Measurements from ENCODE around the gene LSM8.

DNA sequence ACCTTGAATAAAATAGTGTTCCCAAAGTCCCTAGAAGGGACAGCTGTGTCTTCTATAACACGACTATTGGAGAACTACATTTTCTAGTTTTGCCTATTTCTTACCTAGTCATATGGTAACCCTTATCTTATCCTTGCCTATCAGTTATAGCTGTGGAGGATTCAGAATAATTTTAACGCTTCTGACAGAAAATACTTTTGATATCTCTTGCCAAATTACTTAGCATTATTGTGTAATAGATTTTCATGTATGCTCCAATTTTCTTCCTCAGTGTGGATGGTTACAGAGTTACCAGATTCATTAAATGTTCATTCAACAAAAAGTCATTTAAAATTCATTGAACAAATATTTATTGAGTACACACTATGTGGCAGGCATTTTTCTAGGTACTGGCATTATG lies 34.6 kb upstream of the LSM8 start:
- no peak for TF ChIP-seq CEBPZ (IDR thresholded peaks at IDR 0.05; ENCODE audit: low read depth, low read length)
- TF ChIP-seq MAX (IDR thresholded peaks at IDR 0.05; ENCODE audit: low read depth, low read length) = no peak
- no peak for TF ChIP-seq USF1 (IDR thresholded peaks at IDR 0.05; ENCODE audit: borderline replicate concordance, extremely low read length, insufficient read depth, low read depth, low read length)
- TF ChIP-seq MYC (IDR thresholded peaks at IDR 0.05; ENCODE audit: insufficient read depth, insufficient read length, insufficient replicate concordance, low read length, severe bottlenecking) = no peak
- no peak for TF ChIP-seq POLR2A (IDR thresholded peaks at IDR 0.05; ENCODE audit: low read depth, low read length)
- TF ChIP-seq NR2C1 (IDR thresholded peaks at IDR 0.05) = no peak
- no peak for TF ChIP-seq NFIC (IDR thresholded peaks at IDR 0.05; ENCODE audit: low read depth, low read length)
- TF ChIP-seq, protein P1, sequence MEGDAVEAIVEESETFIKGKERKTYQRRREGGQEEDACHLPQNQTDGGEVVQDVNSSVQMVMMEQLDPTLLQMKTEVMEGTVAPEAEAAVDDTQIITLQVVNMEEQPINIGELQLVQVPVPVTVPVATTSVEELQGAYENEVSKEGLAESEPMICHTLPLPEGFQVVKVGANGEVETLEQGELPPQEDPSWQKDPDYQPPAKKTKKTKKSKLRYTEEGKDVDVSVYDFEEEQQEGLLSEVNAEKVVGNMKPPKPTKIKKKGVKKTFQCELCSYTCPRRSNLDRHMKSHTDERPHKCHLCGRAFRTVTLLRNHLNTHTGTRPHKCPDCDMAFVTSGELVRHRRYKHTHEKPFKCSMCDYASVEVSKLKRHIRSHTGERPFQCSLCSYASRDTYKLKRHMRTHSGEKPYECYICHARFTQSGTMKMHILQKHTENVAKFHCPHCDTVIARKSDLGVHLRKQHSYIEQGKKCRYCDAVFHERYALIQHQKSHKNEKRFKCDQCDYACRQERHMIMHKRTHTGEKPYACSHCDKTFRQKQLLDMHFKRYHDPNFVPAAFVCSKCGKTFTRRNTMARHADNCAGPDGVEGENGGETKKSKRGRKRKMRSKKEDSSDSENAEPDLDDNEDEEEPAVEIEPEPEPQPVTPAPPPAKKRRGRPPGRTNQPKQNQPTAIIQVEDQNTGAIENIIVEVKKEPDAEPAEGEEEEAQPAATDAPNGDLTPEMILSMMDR (IDR thresholded peaks at IDR 0.05 in 2 of 3, conservative IDR thresholded peaks at IDR 0.05 in 1 of 3; ENCODE audit: control insufficient read depth in 2 of 3, extremely low read depth in 1 of 3, insufficient read depth in 1 of 3, low read depth in 3 of 3, low read length in 3 of 3) = no peak
